Kidney (tissue), 14 donors: ENCODE data around the gene DLX1. TPM values are rescaled to one million over a fixed set of nuclear protein-coding genes. Genes with fewer than 3 reads are reported as not detected.

Experiments
- DNase-seq, 5 donors: peaks; one replicate each; pipeline ENCODE4 v3.0.0-alpha.2; 2013 to 2020
- FAIRE-seq: peaks from 2 replicates; lab custom pipeline; 2012; peaks lifted over from hg19 to GRCh38; lab: Jason Lieb, UNC
- H3K27ac ChIP-seq, 2 donors: one replicate each; pipeline ENCODE4 v1.7.0; 2013; ENCODE audit warnings: low read depth in 2 of 2, low read length in 2 of 2, inconsistent platforms in 1 of 2
- H3K27me3 ChIP-seq: one replicate; pipeline ENCODE4 v1.7.1; 2013; ENCODE audit warnings: low read length, inconsistent platforms; ENCODE audit not compliant: control insufficient read depth, insufficient read depth
- H3K36me3 ChIP-seq, 3 donors: one replicate each; pipeline versions ENCODE4 v1.7.0 to v1.7.1; 2013; ENCODE audit warnings: low read length in 3 of 3, control low read depth in 1 of 3, inconsistent platforms in 1 of 3; ENCODE audit not compliant: insufficient read depth in 3 of 3, control insufficient read depth in 2 of 3
- H3K4me1 ChIP-seq, 3 donors: one replicate each; pipeline versions ENCODE4 v1.7.0 to v1.7.1; 2013; ENCODE audit warnings: low read length in 3 of 3, inconsistent platforms in 1 of 3, low read depth in 1 of 3; ENCODE audit not compliant: control insufficient read depth in 2 of 3, insufficient read depth in 2 of 3
- H3K4me3 ChIP-seq, 3 donors: one replicate each; pipeline versions ENCODE4 v1.7.0 to v1.8.1; 2013; ENCODE audit warnings: low read length in 3 of 3, control low read depth in 1 of 3, inconsistent platforms in 1 of 3
- H3K9ac ChIP-seq, 3 donors: one replicate each; pipeline versions ENCODE4 v1.7.0 to v1.7.1; 2013; ENCODE audit warnings: low read length in 3 of 3, control low read depth in 1 of 3, inconsistent platforms in 1 of 3
- H3K9me3 ChIP-seq, 3 donors: one replicate each; pipeline versions ENCODE4 v1.7.0 to v1.7.1; 2013; ENCODE audit warnings: low read length in 3 of 3, control low read depth in 1 of 3, inconsistent platforms in 1 of 3; ENCODE audit not compliant: control insufficient read depth in 2 of 3, insufficient read depth in 1 of 3
- intact Hi-C: fragments of 100-400 bp; cut with DNase I; formaldehyde crosslinking; loops from one replicate; pipeline ENCODE4 v1.11.1; 2022
- polyA plus RNA-seq: library from polyadenylated mRNA; stranded (reverse); fragments of 350-450 nt; fragmentation: Illumina TruSeq; extraction: RNeasy Lipid Tissue Mini Kit (QIAGEN cat#74804); gene quantifications from one replicate; pipeline ENCODE4 v1.2.3, GENCODE V29; 2014; ENCODE audit warnings: low read depth, low replicate concordance; ENCODE audit not compliant: insufficient read depth
- total RNA-seq: library from RNA; stranded (reverse); fragmentation: NEBNext Ultra II Directional; extraction: Animal tissue kit (Norgen Biotek cat#: 25700); gene quantifications from one replicate; pipeline ENCODE4 v1.2.1, GENCODE V29; 2021
- TF ChIP-seq, protein P1 (sequence below): IDR thresholded peaks from 3 replicates; pipeline ENCODE4 v1.5.1; 2012; ENCODE audit warnings: mild to moderate bottlenecking, moderate library complexity, borderline replicate concordance; ENCODE audit not compliant: insufficient read depth; ENCODE audit errors: extremely low read depth
- donor health status: control.
- donor health status: control.
- donor health status: control.
- donor health status: control.
- donor health status: control.
- donor health status: DM: yes; HTN: yes; CAD: no.
- donor health status: Normal renal cell carcinoma (clear cell type).

Gene DLX1
- total and polyA plus RNA-seq, 2 donors from 2014 or later: not detected

DNA sequence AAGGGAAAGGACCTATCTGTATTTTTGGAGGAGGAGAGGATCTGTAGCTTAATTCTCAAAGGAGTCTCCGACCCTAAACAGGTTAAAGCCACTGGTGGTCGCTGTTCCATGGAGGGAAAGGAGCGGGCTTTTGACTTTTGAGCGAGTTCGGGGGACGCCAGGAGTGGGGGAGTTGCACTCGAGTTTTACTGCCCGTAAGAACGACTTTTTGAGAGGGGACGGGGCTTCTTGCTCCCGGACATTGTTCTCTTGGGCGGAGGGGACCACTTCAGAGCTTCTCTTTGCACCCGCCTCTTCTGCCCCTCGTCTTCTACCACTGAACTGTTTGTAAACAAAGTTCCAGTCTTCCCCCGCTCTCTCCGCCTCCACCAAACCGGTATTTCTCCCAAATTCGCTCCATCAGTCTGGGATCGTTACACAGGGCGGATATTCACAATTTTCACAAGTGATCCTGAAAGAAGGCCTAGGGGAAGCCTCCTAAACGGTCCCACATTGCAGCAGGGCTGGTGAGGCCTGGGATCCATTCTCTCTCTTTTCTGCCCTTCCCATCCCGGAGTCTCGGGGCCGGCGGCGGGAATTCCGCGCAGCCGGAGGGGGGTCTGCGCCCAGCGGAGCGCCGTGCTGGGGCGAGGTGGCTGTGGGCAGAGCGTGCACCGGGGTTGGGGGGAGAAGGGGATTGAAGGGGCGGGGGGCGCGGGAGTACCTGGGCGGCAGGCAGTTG, 10.8 kb downstream of the DLX1 start:
- H3K9me3 ChIP-seq: peaks cover 0 to 6% (median 0%) of the 10 kb centered on the region in 3 donors
- no peak overlapping the region for H3K4me3 ChIP-seq
- no peaks in the 10 kb centered on the region for H3K36me3 ChIP-seq
- intact Hi-C loops: no loop called here
- H3K4me1 ChIP-seq: peaks cover 0 to 13% (median 0%) of the 10 kb centered on the region in 3 donors
- peak in 4 of 5 donors; percentile 46 to 64 (median 60) for DNase-seq
- H3K9ac ChIP-seq: no peak overlapping the region
- TF ChIP-seq, protein P1, sequence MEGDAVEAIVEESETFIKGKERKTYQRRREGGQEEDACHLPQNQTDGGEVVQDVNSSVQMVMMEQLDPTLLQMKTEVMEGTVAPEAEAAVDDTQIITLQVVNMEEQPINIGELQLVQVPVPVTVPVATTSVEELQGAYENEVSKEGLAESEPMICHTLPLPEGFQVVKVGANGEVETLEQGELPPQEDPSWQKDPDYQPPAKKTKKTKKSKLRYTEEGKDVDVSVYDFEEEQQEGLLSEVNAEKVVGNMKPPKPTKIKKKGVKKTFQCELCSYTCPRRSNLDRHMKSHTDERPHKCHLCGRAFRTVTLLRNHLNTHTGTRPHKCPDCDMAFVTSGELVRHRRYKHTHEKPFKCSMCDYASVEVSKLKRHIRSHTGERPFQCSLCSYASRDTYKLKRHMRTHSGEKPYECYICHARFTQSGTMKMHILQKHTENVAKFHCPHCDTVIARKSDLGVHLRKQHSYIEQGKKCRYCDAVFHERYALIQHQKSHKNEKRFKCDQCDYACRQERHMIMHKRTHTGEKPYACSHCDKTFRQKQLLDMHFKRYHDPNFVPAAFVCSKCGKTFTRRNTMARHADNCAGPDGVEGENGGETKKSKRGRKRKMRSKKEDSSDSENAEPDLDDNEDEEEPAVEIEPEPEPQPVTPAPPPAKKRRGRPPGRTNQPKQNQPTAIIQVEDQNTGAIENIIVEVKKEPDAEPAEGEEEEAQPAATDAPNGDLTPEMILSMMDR: no peak
- FAIRE-seq: no peak
- H3K27ac ChIP-seq: no peak overlapping the region
- H3K27me3 ChIP-seq: peaks cover 68% of the 10 kb centered on the region

DNA sequence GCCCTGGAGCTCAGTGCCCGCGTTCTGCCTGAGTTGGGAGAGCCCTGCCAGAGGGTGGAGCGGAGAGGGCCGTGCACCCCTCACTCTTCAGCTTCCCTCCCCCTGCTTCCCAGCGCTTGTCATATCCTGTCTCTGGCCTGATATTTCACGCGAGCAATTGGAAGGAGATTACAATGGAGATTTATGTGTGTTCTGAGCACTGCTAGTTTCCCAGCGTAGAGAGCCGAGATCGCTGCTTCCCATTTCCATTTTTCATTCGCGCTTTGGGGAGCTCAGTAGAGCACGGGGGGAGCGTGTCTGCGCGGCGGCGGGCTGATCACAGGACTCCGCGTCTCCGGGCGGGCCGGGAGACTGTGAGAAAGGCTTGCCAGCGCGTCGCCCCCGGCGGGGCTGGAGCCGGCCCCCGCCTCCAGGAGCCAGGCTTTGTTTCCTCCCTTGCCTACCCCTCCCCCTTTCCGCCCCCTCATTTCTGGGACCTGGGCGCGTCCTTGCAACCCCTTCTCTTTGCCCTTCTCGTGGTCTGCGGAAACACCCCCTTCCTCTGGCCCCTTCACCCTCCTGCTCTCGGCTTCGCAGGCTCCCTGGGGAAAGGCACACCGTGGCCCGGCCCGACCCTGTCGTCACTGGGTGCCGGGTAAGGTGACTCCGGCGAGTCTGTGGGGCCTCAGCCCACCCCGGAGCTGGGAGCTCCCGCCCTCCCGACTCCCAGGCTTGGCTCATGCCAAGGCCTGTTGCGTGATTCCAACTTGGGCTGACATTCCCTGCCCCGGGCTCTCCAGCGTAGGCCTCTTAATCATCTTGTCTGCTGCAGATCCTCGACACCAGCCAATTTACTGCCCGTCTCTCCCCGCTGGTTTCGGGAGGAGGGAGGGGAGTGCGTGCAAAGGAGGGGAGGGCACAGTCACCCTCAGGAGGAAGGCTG, 11.6 kb downstream of the DLX1 start:
- Histone ChIP-seq H3K27me3 (peaks cover 68% of the 10 kb centered on the region), H3K36me3 (no peaks in the 10 kb centered on the region), H3K4me1 (peaks cover 0 to 17% (median 0%) of the 10 kb centered on the region in 3 donors), H3K9me3 (peaks cover 0 to 2% (median 0%) of the 10 kb centered on the region in 3 donors), H3K4me3 (no peak overlapping the region), H3K27ac (no peak overlapping the region), H3K9ac (no peak overlapping the region)
- no peak for FAIRE-seq
- TF ChIP-seq, protein P1: no peak
- peak; percentile 45 to 76 (median 62) for DNase-seq
- intact Hi-C loops: no loop called here

DNA sequence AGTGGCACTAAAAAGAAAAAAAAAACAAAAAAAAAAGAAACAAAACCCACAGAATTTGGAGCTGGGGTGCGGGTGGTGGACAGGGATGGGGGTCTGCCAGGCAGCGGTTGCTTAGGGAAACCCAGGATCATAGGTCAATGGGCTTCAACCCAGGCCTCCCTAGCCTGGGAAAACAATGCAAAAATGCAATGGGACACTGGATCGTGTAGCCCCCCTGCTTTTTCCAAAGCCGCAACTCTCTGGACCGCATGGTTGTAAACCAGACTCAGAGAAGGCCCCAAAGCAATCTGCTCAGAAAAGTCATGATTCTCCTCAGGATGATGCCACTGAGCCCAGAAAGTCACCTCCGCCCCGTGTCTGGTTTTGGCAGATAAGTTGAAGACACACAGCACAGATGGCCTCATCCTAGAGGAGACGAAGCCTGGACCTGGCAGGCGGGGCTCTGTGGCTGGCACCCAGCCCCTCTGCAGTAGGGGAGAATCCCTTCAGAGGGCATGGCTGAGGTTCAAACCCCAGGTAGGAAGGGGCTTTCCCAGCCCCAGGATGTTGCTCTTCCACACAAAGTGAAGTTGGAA, 12.3 kb downstream of the DLX1 start:
- Histone ChIP-seq H3K4me3 (no peak overlapping the region), H3K4me1 (peaks cover 0 to 19% (median 0%) of the 10 kb centered on the region in 3 donors), H3K9ac (no peak overlapping the region), H3K9me3 (no peaks in the 10 kb centered on the region), H3K27ac (no peak overlapping the region), H3K27me3 (peaks cover 62% of the 10 kb centered on the region), H3K36me3 (no peaks in the 10 kb centered on the region)
- FAIRE-seq (no peak), DNase-seq (no peak)
- intact Hi-C loops: no loop called here
- TF ChIP-seq, protein P1: no peak
